Fibroblast of mammary gland (primary cell): Measurements from ENCODE around the gene CDC14B.

ENCODE experiments used
- DNase-seq: peaks from one replicate; pipeline ENCODE4 v3.0.0-alpha.2; 2010; ENCODE audit warnings: low read depth
- H3K4me3 ChIP-seq: 2 replicates; pipeline ENCODE4 v1.5.1; 2011; ENCODE audit warnings: low read depth, mild to moderate bottlenecking, low read length, moderate library complexity; ENCODE audit not compliant: control insufficient read depth
- TF ChIP-seq, protein P1 (sequence below): conservative IDR thresholded peaks from 2 replicates; pipeline ENCODE4 v1.5.1; 2011; ENCODE audit warnings: low read depth, low read length, inconsistent platforms; ENCODE audit not compliant: control insufficient read depth, insufficient read depth

CDC14B gene

DNA sequence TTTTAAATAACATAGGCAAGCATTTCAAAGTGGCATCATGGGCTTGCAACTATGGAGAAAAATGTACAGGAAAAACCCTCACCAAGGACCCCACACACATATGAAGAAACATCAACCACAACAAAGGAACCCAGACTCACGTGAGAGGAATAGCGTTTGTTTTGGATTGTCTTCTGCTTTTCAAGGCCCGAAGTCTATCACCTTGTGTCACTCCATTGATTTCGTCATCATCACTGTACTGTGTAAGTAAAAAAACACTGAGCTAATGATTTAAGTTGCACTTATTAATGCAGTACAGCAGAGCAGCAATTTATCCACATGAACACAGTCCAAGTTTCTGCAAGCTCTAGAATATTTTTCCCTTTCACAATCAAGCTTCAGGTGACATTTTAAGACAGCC, 97.3 kb downstream of the CDC14B start:
- TF ChIP-seq, protein P1, sequence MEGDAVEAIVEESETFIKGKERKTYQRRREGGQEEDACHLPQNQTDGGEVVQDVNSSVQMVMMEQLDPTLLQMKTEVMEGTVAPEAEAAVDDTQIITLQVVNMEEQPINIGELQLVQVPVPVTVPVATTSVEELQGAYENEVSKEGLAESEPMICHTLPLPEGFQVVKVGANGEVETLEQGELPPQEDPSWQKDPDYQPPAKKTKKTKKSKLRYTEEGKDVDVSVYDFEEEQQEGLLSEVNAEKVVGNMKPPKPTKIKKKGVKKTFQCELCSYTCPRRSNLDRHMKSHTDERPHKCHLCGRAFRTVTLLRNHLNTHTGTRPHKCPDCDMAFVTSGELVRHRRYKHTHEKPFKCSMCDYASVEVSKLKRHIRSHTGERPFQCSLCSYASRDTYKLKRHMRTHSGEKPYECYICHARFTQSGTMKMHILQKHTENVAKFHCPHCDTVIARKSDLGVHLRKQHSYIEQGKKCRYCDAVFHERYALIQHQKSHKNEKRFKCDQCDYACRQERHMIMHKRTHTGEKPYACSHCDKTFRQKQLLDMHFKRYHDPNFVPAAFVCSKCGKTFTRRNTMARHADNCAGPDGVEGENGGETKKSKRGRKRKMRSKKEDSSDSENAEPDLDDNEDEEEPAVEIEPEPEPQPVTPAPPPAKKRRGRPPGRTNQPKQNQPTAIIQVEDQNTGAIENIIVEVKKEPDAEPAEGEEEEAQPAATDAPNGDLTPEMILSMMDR, result no peak
- no peak for DNase-seq
- no peak overlapping the region for H3K4me3 ChIP-seq

DNA sequence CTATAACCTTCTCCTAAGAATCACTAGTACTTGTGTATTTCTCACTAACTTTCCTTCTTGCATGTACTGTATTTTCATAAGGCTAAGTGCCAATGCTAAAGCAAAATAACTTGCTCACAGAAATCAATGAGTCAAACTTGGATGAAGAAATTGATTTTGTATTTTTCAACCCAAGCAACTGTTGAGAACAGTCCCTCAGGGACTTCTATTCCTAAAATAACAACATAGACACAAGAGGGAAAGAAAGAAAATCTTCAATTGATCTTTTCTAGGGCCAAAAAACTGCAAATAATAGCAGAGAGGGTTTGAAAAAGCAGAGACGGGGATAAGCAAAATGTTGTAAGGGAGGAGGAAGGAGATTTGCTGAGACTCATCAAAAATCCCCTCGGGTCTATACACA, 99.9 kb downstream of the CDC14B start:
- TF ChIP-seq, protein P1, result no peak
- DNase-seq, result peak; percentile 82

DNA sequence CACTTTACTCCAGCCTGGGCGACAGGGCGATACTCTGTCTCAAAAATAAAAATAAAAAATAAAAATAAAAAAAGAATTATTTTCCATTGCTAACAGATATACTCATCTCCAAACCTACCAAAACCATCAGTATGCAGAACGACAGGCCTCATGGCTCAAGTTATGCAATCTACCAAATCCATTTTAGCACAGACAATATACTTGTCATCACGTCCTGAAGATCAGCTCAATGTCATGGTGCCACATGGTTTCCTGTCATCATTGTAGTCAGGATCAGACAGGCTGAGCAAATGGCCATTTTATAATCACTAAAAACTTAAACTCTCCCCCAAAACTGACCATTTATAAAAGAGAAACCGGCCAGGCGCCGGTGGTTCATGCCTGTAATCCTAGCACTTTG, 100.5 kb downstream of the CDC14B start:
- TF ChIP-seq, protein P1, result no peak
- DNase-seq, result no peak
- H3K4me3 ChIP-seq, result no peak overlapping the region

More for the DNA sequence above, 99.9 kb downstream of the CDC14B start:
- H3K4me3 ChIP-seq, result no peak overlapping the region

DNA sequence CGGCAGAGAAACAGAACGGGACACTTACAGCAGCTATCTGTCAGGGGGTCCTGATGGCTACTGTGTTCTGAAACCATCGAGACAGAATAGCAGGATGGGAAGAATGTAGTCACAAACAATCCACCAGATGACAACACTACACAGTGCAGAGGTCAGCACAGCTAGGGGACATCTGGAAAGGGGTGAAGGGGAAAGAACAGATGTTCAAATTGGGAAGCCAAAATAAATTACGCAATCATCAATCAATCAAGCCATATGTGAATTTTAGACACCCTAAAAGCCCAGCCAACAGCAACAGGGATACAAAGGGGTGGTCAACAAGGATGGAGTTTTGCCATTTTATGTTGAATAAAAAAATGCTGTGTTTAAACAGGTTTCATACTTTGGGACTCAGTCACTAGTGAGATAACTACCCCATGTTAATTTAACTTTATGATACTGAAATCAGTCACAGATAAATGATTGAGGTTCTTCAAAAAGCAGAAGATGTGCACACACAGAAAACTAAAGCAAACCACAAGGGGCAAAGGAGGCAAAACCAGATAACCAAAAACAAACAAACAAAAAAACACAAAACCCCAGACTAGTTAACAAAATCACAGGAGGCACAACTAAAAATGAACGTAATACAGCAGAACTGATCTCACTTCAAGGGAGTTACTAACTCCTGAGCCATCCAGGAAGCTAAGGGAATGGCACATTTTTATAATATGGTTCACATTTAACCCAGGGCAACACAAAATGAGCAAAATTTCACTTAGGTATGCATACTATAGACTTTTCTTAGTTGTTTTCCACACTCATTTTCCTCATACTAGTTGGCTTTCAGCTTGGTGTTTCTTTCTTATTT, 103.8 kb downstream of the CDC14B start:
- H3K4me3 ChIP-seq, result no peak overlapping the region
- TF ChIP-seq, protein P1, result no peak
- DNase-seq, result peak; percentile 86

DNA sequence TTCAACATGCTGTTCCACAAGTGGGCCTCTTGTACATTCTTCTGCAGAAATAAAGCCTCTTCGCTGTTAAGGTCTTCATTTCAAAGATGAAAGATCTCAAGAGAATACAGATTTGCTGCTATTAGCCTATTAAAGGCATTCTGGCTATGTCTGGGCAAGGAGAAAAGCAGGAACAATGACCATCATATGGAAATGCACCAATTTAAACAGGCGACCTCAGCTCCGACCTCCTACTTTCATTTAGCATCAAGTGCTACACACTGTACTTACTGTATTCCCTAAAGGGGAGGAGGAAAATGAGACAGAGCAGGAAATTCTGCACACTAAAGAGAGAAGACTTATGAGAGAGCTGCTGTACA, 104.9 kb downstream of the CDC14B start:
- H3K4me3 ChIP-seq, result no peak overlapping the region
- peak; percentile 41 for DNase-seq
- TF ChIP-seq, protein P1, result no peak

DNA sequence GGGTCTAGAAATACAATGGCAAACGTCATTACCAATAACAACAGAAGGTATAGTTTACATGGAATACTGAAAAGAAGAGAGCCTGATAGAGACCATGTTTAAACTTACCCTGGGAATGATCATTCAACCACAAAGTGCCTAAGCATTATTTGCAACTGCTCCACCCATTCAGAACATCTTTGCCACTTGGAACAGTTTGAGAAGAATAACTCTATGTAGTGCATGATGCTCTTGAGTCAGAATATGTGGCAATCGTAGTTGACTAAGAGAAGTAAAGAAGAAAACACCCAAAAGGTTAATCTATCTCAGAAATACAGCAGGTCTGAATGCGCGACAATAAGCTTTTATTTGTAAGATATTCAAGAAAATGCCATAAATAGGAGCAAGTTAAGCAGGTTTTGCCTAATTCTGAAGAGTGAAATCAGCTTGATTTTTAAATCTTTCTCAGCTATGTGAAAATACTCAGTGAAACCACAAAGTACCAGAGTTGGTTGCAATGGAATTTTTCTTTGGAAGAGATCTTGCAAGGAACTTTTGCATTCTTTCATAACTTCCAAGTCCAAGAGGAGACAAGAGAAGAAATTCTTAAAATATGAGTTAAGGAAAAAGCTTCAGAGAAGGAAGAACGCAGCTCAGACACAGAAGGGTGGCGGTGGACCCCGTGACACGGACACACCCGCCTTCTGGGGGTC, 105.4 kb downstream of the CDC14B start:
- no peak overlapping the region for H3K4me3 ChIP-seq
- peak; percentile 97 for DNase-seq
- TF ChIP-seq, protein P1, result no peak

DNA sequence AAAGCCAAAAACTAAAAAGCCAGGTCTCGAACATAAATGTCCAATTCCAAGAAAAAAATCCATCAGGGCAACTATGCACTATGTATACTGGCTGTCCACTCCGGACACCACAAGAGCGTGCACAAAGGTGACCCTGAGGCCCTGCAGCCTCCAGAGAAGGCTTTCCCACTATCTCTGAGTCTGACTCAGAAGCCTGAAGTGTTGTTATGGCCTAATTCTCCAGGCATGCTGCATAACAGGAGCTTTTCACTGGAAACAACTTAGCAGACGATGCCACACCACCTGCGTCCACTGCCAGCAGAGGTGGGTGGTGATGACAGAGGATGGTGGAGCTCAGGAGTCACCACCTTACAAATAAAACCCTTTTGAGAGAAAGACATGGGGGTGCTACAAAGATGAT, 106.0 kb downstream of the CDC14B start:
- TF ChIP-seq, protein P1, result no peak
- H3K4me3 ChIP-seq, result no peak overlapping the region
- DNase-seq, result peak; percentile 81
